Liver (tissue), 9 donors: Measurements from ENCODE around the gene GRM1. TPM values are rescaled to one million over a fixed set of nuclear protein-coding genes. Genes with fewer than 3 reads are reported as not detected.

Experiments used
- DNase-seq: peaks from one replicate; pipeline ENCODE4 v3.0.0-alpha.2; 2017; ENCODE audit warnings: low spot score
- H3K27ac ChIP-seq, 2 donors: one replicate each; pipeline ENCODE4 v1.7.0; 2013; ENCODE audit warnings: inconsistent platforms in 2 of 2, low read length in 2 of 2, control low read depth in 1 of 2, low read depth in 1 of 2, mild to moderate bottlenecking in 1 of 2
- H3K27me3 ChIP-seq, 4 donors: one replicate each; pipeline versions ENCODE4 v1.6.1 to v1.7.0; 2013; ENCODE audit warnings: low read length in 3 of 4, inconsistent platforms in 1 of 4, mild to moderate bottlenecking in 1 of 4, moderate library complexity in 1 of 4; ENCODE audit not compliant: control insufficient read depth in 4 of 4, insufficient read depth in 4 of 4
- H3K36me3 ChIP-seq, 4 donors: one replicate each; pipeline versions ENCODE4 v1.6.1 to v1.7.0; 2013; ENCODE audit warnings: low read length in 3 of 4, mild to moderate bottlenecking in 3 of 4, low read depth in 1 of 4, moderate library complexity in 1 of 4; ENCODE audit not compliant: control insufficient read depth in 4 of 4, insufficient read depth in 3 of 4
- H3K4me1 ChIP-seq, 4 donors: one replicate each; pipeline versions ENCODE4 v1.6.1 to v1.7.0; 2013; ENCODE audit warnings: low read length in 3 of 4, mild to moderate bottlenecking in 3 of 4, moderate library complexity in 1 of 4; ENCODE audit not compliant: control insufficient read depth in 4 of 4, insufficient read depth in 4 of 4
- H3K4me3 ChIP-seq, 3 donors: one replicate each; pipeline versions ENCODE4 v1.6.1 to v1.7.0; 2013; ENCODE audit warnings: low read length in 3 of 3, control low read depth in 1 of 3, low read depth in 1 of 3, mild to moderate bottlenecking in 1 of 3
- H3K9ac ChIP-seq, 2 donors: one replicate each; pipeline ENCODE4 v1.7.0; 2013; ENCODE audit warnings: low read length in 2 of 2, mild to moderate bottlenecking in 2 of 2, moderate library complexity in 2 of 2, control low read depth in 1 of 2, low read depth in 1 of 2
- H3K9me3 ChIP-seq, 4 donors: one replicate each; pipeline versions ENCODE4 v1.6.1 to v1.7.0; 2013; ENCODE audit warnings: low read length in 3 of 4; ENCODE audit not compliant: control insufficient read depth in 4 of 4
- EGR1 ChIP-seq, 2 donors: IDR thresholded peaks; 2 replicates each; pipeline ENCODE4 v1.6.1; 2016 to 2018; ENCODE audit warnings: antibody characterized with exemption in 2 of 2, low read depth in 2 of 2
- FOXA1 ChIP-seq: IDR thresholded peaks from 2 replicates; pipeline ENCODE4 v1.6.1; 2016; ENCODE audit warnings: antibody characterized with exemption
- FOXA2 ChIP-seq: IDR thresholded peaks from 2 replicates; pipeline ENCODE4 v1.6.1; 2016; ENCODE audit warnings: antibody characterized with exemption
- GABPA ChIP-seq, 2 donors: IDR thresholded peaks in 1 of 2; conservative IDR thresholded peaks in 1 of 2; 2 replicates each; pipeline ENCODE4 v1.6.1; 2016; ENCODE audit warnings: antibody characterized with exemption in 2 of 2, mild to moderate bottlenecking in 1 of 2, moderate library complexity in 1 of 2
- HNF4A ChIP-seq, 2 donors: conservative IDR thresholded peaks; 2 replicates each; pipeline ENCODE4 v1.6.1; 2016; ENCODE audit warnings: antibody characterized with exemption in 2 of 2, mild to moderate bottlenecking in 2 of 2
- HNF4G ChIP-seq: IDR thresholded peaks from 2 replicates; pipeline ENCODE4 v1.6.1; 2016; ENCODE audit warnings: antibody characterized with exemption
- JUND ChIP-seq, 2 donors: IDR thresholded peaks; 2 replicates each; pipeline ENCODE4 v1.6.1; 2016; ENCODE audit warnings: antibody characterized with exemption in 2 of 2
- RAD21 ChIP-seq, 2 donors: IDR thresholded peaks; 2 replicates each; pipeline ENCODE4 v1.6.1; 2016; ENCODE audit warnings: antibody characterized with exemption in 2 of 2, mild to moderate bottlenecking in 2 of 2
- RXRA ChIP-seq, 2 donors: IDR thresholded peaks; 2 replicates each; pipeline ENCODE4 v1.6.1; 2017 to 2018; ENCODE audit warnings: antibody characterized with exemption in 2 of 2, mild to moderate bottlenecking in 1 of 2
- SP1 ChIP-seq: IDR thresholded peaks from 2 replicates; pipeline ENCODE4 v1.6.1; 2018; ENCODE audit warnings: antibody characterized with exemption, mild to moderate bottlenecking
- TAF1 ChIP-seq: conservative IDR thresholded peaks from 2 replicates; pipeline ENCODE4 v1.6.1; 2016; ENCODE audit warnings: antibody characterized with exemption, mild to moderate bottlenecking
- YY1 ChIP-seq: IDR thresholded peaks from 2 replicates; pipeline ENCODE4 v1.6.1; 2016; ENCODE audit warnings: antibody characterized with exemption, mild to moderate bottlenecking
- WGBS: extraction: QIAGEN DNeasy Blood & Tissue Kit; methylation state at CpG from one replicate; pipeline ENCODE4 v1.1.7; 2013; 5-methylcytosine and 5-hydroxymethylcytosine counted together
- polyA plus RNA-seq, 2 donors: library from polyadenylated mRNA; stranded (reverse) in 1 of 2; unstranded in 1 of 2; fragments of 200-250 nt in 1 of 2; fragments of >200 nt in 1 of 2; fragmentation: Nextera tagmentation in 1 of 2; extraction: Ambion mirVana in 1 of 2; gene quantifications; one replicate each; pipeline versions ENCODE4 v1.2.1 to v1.2.3, GENCODE V29; 2013 to 2015
- total RNA-seq, 2 donors: library from RNA; depleted of rRNA; stranded (reverse); fragments of >200 nt; gene quantifications; one replicate each; pipeline ENCODE4 v1.2.3, GENCODE V29; 2014
- TF ChIP-seq, protein P1 (sequence below): fragments of 150-350 bp; IDR thresholded peaks from 2 replicates; pipeline ENCODE4 v1.5.1; 2017; ENCODE audit warnings: improper control_type of control experiment, low read depth, low read length; ENCODE audit not compliant: missing input control
- TF ChIP-seq, protein P2 (sequence below): IDR thresholded peaks from 2 replicates; pipeline ENCODE4 v1.6.1; 2016; ENCODE audit warnings: antibody characterized with exemption, mild to moderate bottlenecking
- TF ChIP-seq, protein P3 (sequence below): IDR thresholded peaks from 2 replicates; pipeline ENCODE4 v1.6.1; 2016; ENCODE audit warnings: antibody characterized with exemption
- TF ChIP-seq, protein P4 (sequence below): IDR thresholded peaks from 2 replicates; pipeline ENCODE4 v1.6.1; 2016; ENCODE audit warnings: antibody characterized with exemption
- TF ChIP-seq, protein P5 (sequence below): IDR thresholded peaks from 2 replicates; pipeline ENCODE4 v1.6.1; 2016; ENCODE audit warnings: antibody characterized with exemption
- donor health status: healthy.
- donor health status: healthy.
- donor health status: healthy.
- donor health status: healthy.
- donor health status: healthy.

The GRM1 gene
- total and polyA plus RNA-seq, 4 donors, result under 0.01 to 0.05 (median 0.01) TPM; not detected in 1

DNA sequence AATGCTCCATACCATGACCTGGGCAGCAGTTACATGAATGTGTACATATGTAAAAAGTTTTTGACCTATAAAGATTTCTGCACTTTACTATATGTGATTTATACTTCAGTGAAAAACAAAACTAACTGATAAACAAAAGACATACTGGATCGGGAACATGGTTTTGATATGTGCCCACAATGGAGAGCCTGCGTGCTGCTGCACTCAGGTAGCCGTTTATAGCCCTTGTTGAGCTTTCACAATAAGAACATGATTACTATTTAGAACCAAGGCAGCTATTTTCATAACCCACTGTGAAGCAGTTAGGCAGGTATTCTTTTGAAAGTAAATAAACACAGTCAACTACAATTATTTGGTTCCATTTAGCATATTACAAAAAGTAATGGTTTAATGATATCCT is 318.8 kb downstream of the GRM1 start:
- Histone ChIP-seq H3K27me3 (no peaks in the 10 kb centered on the region), H3K9ac (no peak overlapping the region), H3K27ac (no peak overlapping the region), H3K36me3 (no peaks in the 10 kb centered on the region), H3K4me3 (no peak overlapping the region), H3K9me3 (no peaks in the 10 kb centered on the region), H3K4me1 (no peaks in the 10 kb centered on the region)
- 90% methylated on average over 3 of the region's 3 CpGs for WGBS
- no peak for DNase-seq
- TF ChIP-seq RXRA (IDR thresholded peaks at IDR 0.05) (no peak), FOXA1 (no peak), GABPA (IDR thresholded peaks at IDR 0.05 in 1 of 2, conservative IDR thresholded peaks at IDR 0.05 in 1 of 2) (no peak), HNF4G (no peak), FOXA2 (no peak), JUND (IDR thresholded peaks at IDR 0.05) (no peak), YY1 (no peak), HNF4A (conservative IDR thresholded peaks at IDR 0.05) (no peak), RAD21 (IDR thresholded peaks at IDR 0.05) (no peak), TAF1 (no peak), EGR1 (IDR thresholded peaks at IDR 0.05; ENCODE audit: low read depth in 2 of 2) (no peak)
- TF ChIP-seq, protein P1, sequence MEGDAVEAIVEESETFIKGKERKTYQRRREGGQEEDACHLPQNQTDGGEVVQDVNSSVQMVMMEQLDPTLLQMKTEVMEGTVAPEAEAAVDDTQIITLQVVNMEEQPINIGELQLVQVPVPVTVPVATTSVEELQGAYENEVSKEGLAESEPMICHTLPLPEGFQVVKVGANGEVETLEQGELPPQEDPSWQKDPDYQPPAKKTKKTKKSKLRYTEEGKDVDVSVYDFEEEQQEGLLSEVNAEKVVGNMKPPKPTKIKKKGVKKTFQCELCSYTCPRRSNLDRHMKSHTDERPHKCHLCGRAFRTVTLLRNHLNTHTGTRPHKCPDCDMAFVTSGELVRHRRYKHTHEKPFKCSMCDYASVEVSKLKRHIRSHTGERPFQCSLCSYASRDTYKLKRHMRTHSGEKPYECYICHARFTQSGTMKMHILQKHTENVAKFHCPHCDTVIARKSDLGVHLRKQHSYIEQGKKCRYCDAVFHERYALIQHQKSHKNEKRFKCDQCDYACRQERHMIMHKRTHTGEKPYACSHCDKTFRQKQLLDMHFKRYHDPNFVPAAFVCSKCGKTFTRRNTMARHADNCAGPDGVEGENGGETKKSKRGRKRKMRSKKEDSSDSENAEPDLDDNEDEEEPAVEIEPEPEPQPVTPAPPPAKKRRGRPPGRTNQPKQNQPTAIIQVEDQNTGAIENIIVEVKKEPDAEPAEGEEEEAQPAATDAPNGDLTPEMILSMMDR, result no peak
- TF ChIP-seq, protein P2, sequence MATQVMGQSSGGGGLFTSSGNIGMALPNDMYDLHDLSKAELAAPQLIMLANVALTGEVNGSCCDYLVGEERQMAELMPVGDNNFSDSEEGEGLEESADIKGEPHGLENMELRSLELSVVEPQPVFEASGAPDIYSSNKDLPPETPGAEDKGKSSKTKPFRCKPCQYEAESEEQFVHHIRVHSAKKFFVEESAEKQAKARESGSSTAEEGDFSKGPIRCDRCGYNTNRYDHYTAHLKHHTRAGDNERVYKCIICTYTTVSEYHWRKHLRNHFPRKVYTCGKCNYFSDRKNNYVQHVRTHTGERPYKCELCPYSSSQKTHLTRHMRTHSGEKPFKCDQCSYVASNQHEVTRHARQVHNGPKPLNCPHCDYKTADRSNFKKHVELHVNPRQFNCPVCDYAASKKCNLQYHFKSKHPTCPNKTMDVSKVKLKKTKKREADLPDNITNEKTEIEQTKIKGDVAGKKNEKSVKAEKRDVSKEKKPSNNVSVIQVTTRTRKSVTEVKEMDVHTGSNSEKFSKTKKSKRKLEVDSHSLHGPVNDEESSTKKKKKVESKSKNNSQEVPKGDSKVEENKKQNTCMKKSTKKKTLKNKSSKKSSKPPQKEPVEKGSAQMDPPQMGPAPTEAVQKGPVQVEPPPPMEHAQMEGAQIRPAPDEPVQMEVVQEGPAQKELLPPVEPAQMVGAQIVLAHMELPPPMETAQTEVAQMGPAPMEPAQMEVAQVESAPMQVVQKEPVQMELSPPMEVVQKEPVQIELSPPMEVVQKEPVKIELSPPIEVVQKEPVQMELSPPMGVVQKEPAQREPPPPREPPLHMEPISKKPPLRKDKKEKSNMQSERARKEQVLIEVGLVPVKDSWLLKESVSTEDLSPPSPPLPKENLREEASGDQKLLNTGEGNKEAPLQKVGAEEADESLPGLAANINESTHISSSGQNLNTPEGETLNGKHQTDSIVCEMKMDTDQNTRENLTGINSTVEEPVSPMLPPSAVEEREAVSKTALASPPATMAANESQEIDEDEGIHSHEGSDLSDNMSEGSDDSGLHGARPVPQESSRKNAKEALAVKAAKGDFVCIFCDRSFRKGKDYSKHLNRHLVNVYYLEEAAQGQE, result no peak
- TF ChIP-seq, protein P3, sequence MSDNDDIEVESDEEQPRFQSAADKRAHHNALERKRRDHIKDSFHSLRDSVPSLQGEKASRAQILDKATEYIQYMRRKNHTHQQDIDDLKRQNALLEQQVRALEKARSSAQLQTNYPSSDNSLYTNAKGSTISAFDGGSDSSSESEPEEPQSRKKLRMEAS, result no peak
- TF ChIP-seq, protein P4, sequence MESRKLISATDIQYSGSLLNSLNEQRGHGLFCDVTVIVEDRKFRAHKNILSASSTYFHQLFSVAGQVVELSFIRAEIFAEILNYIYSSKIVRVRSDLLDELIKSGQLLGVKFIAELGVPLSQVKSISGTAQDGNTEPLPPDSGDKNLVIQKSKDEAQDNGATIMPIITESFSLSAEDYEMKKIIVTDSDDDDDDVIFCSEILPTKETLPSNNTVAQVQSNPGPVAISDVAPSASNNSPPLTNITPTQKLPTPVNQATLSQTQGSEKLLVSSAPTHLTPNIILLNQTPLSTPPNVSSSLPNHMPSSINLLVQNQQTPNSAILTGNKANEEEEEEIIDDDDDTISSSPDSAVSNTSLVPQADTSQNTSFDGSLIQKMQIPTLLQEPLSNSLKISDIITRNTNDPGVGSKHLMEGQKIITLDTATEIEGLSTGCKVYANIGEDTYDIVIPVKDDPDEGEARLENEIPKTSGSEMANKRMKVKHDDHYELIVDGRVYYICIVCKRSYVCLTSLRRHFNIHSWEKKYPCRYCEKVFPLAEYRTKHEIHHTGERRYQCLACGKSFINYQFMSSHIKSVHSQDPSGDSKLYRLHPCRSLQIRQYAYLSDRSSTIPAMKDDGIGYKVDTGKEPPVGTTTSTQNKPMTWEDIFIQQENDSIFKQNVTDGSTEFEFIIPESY, result no peak

DNA sequence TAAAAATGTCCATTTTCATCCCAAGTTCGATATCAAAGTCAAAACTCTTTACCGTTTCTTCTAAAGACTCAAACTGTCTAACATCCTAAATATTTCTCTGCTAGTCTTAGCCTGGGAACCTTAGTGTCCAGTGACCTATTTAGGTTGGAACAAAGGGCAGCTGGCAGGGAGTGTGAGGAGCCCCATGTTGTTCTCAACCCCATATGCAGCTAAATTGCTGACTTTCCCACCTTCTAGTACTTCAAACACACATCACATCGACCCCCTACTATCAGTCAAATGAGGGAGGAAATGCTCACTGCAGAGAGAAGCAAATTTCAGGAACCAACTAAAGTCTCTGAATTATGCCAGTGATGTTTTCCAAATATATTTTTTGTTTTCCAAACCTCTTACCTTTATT is 322.2 kb downstream of the GRM1 start:
- Histone ChIP-seq H3K4me3 (no peak overlapping the region), H3K9me3 (no peaks in the 10 kb centered on the region), H3K4me1 (no peaks in the 10 kb centered on the region), H3K9ac (no peak overlapping the region), H3K36me3 (no peaks in the 10 kb centered on the region), H3K27me3 (no peaks in the 10 kb centered on the region), H3K27ac (no peak overlapping the region)
- 52% methylated on average over 3 of the region's 3 CpGs for WGBS
- TF ChIP-seq FOXA2, result no peak
- no peak for TF ChIP-seq RAD21 (IDR thresholded peaks at IDR 0.05)
- no peak for TF ChIP-seq FOXA1
- TF ChIP-seq HNF4A (conservative IDR thresholded peaks at IDR 0.05), result no peak
- TF ChIP-seq, protein P1, result no peak
- TF ChIP-seq, protein P3, result no peak
- no peak for TF ChIP-seq RXRA (IDR thresholded peaks at IDR 0.05)
- TF ChIP-seq, protein P4, result no peak
- TF ChIP-seq, protein P5, sequence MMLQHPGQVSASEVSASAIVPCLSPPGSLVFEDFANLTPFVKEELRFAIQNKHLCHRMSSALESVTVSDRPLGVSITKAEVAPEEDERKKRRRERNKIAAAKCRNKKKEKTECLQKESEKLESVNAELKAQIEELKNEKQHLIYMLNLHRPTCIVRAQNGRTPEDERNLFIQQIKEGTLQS, result no peak
- TF ChIP-seq JUND (IDR thresholded peaks at IDR 0.05), result no peak
- no peak for TF ChIP-seq SP1
- no peak for DNase-seq
